H1 (cell line): Measurements from ENCODE around the gene STAT5A. TPM values are rescaled to one million over a fixed set of nuclear protein-coding genes. Genes with fewer than 3 reads are reported as not detected.

Experiments
- CTCF ChIA-PET: fragments of 300-600 bp; sonication (Branson Sonifier 250); formaldehyde crosslinking; loops from one replicate; lab custom pipeline; 2021; ENCODE audit not compliant: partially characterized antibody; lab: Charles Lee
- POLR2A ChIA-PET: fragments of 300-600 bp; sonication (Branson Sonifier 250); formaldehyde crosslinking; loops from one replicate; lab custom pipeline; 2021; ENCODE audit warnings: inconsistent platforms; ENCODE audit not compliant: partially characterized antibody; lab: Charles Lee
- DNase-seq, 2 experiments: peaks; one replicate each; pipeline versions ENCODE4 v3.0.0 to v3.0.0-alpha.2; 2010 to 2022; ENCODE audit warnings: low spot score in 2 of 2, low read depth in 1 of 2, mixed read lengths in 1 of 2
- FAIRE-seq: peaks from 2 replicates; lab custom pipeline; 2011; peaks lifted over from hg19 to GRCh38; lab: Jason Lieb, UNC
- H2AFZ ChIP-seq: 2 replicates; pipeline ENCODE4 v1.8.1; 2012; ENCODE audit warnings: low read length, inconsistent platforms
- H2AK5ac ChIP-seq: 2 replicates; pipeline ENCODE4 v1.6.1; 2013; ENCODE audit warnings: low read depth, low read length
- H2BK120ac ChIP-seq: replicated peaks from 2 replicates; pipeline ENCODE3; 2013; ENCODE audit warnings: low read depth, low read length, inconsistent platforms
- H2BK12ac ChIP-seq: 2 replicates; pipeline ENCODE4 v1.6.1; 2013; ENCODE audit warnings: low read depth, low read length
- H2BK15ac ChIP-seq: 2 replicates; pipeline ENCODE4 v1.6.1; 2013; ENCODE audit warnings: low read length
- H2BK20ac ChIP-seq: 2 replicates; pipeline ENCODE4 v1.6.1; 2013; ENCODE audit warnings: low read length
- H2BK5ac ChIP-seq: 2 replicates; pipeline ENCODE4 v1.6.1; 2013; ENCODE audit warnings: low read depth, low read length
- H3K14ac ChIP-seq: 2 replicates; pipeline ENCODE4 v1.6.1; 2013; ENCODE audit warnings: inconsistent platforms; ENCODE audit not compliant: insufficient read length
- H3K18ac ChIP-seq: 2 replicates; pipeline ENCODE4 v1.6.1; 2013; ENCODE audit warnings: low read length; ENCODE audit errors: extremely low read depth
- H3K23ac ChIP-seq: 2 replicates; pipeline ENCODE4 v1.6.1; 2013; ENCODE audit warnings: inconsistent platforms; ENCODE audit not compliant: insufficient read length
- H3K23me2 ChIP-seq: 2 replicates; pipeline ENCODE4 v1.6.1; 2013; ENCODE audit warnings: low read depth, low read length
- H3K27ac ChIP-seq: 2 replicates; pipeline ENCODE4 v1.6.1; 2011; ENCODE audit warnings: low read depth, low read length, inconsistent platforms
- H3K27me3 ChIP-seq, 4 experiments: replicated peaks in 1 of 4; 1 replicate in 1 of 4; 2 replicates in 3 of 4; pipeline versions ENCODE4 v1.6.1 to v1.8.1; 2011 to 2013; ENCODE audit warnings: low read length in 3 of 4, mild to moderate bottlenecking in 3 of 4, inconsistent platforms in 2 of 4, mixed read lengths in 2 of 4, moderate library complexity in 1 of 4; ENCODE audit not compliant: control insufficient read depth in 3 of 4, insufficient read depth in 3 of 4; ENCODE audit errors: extremely low read depth in 1 of 4
- H3K36me3 ChIP-seq, 4 experiments: 2 replicates each; pipeline versions ENCODE4 v1.6.1 to v1.8.1; 2011 to 2013; ENCODE audit warnings: mild to moderate bottlenecking in 4 of 4, low read length in 3 of 4, moderate library complexity in 2 of 4, control low read depth in 1 of 4, inconsistent platforms in 1 of 4; ENCODE audit not compliant: insufficient read depth in 4 of 4, control insufficient read depth in 2 of 4
- H3K4ac ChIP-seq: replicated peaks from 2 replicates; pipeline ENCODE3; 2013; ENCODE audit warnings: low read length, low read depth, mixed read lengths, inconsistent platforms; ENCODE audit not compliant: insufficient read length
- H3K4me1 ChIP-seq, 4 experiments: replicated peaks in 1 of 4; 1 replicate in 1 of 4; 2 replicates in 3 of 4; pipeline versions ENCODE4 v1.6.1 to v1.8.1; 2011 to 2013; ENCODE audit warnings: low read length in 3 of 4, inconsistent platforms in 2 of 4, mixed read lengths in 1 of 4; ENCODE audit not compliant: insufficient read depth in 4 of 4, control insufficient read depth in 3 of 4
- H3K4me2 ChIP-seq, 2 experiments: 2 replicates each; pipeline versions ENCODE4 v1.6.1 to v1.8.1; 2011 to 2013; ENCODE audit warnings: low read depth in 2 of 2, low read length in 2 of 2, control low read depth in 1 of 2, inconsistent platforms in 1 of 2, mild to moderate bottlenecking in 1 of 2; ENCODE audit not compliant: insufficient read depth in 1 of 2
- H3K4me3 ChIP-seq, 4 experiments: fragments of 200-600, 300-600 bp in 1 of 4; sonication (generic), shearing (Covaris generic), sonication (Bioruptor Twin) in 1 of 4; 2 replicates each; pipeline versions ENCODE4 v1.5.1 to v1.8.1; 2011 to 2016; ENCODE audit warnings: low read length in 4 of 4, low read depth in 3 of 4, control low read depth in 2 of 4, inconsistent platforms in 2 of 4, mild to moderate bottlenecking in 2 of 4, mixed read lengths in 1 of 4, moderate library complexity in 1 of 4; ENCODE audit not compliant: insufficient read depth in 2 of 4; ENCODE audit errors: extremely low read depth in 1 of 4
- H3K56ac ChIP-seq: replicated peaks from 2 replicates; pipeline ENCODE3; 2013; ENCODE audit warnings: low read depth, mild to moderate bottlenecking, mixed read lengths, low read length, inconsistent platforms; ENCODE audit not compliant: insufficient read length
- H3K79me1 ChIP-seq: 2 replicates; pipeline ENCODE4 v1.6.1; 2013; ENCODE audit warnings: low read depth, low read length, control low read depth
- H3K79me2 ChIP-seq, 2 experiments: 2 replicates each; pipeline versions ENCODE4 v1.6.1 to v1.8.1; 2012 to 2013; ENCODE audit warnings: low read length in 2 of 2, mild to moderate bottlenecking in 2 of 2, inconsistent platforms in 1 of 2; ENCODE audit not compliant: insufficient read depth in 2 of 2, control insufficient read depth in 1 of 2
- H3K9ac ChIP-seq, 4 experiments: replicated peaks in 1 of 4; 1 replicate in 1 of 4; 2 replicates in 3 of 4; pipeline versions ENCODE4 v1.6.1 to v1.8.1; 2011 to 2013; ENCODE audit warnings: low read depth in 3 of 4, low read length in 3 of 4, control low read depth in 2 of 4, mild to moderate bottlenecking in 2 of 4, moderate library complexity in 2 of 4, inconsistent platforms in 1 of 4; ENCODE audit errors: extremely low read depth in 1 of 4
- H3K9me3 ChIP-seq, 2 experiments: 2 replicates each; pipeline versions ENCODE4 v1.6.1 to v1.8.1; 2012 to 2013; ENCODE audit warnings: mild to moderate bottlenecking in 2 of 2, moderate library complexity in 2 of 2, control low read depth in 1 of 2, inconsistent platforms in 1 of 2, low read depth in 1 of 2, low read length in 1 of 2, mixed read lengths in 1 of 2; ENCODE audit not compliant: insufficient read depth in 2 of 2
- H4K20me1 ChIP-seq, 2 experiments: replicated peaks in 1 of 2; 2 replicates each; pipeline versions ENCODE3 to v1.8.1; 2011 to 2013; ENCODE audit warnings: inconsistent platforms in 2 of 2, low read length in 2 of 2, mild to moderate bottlenecking in 1 of 2; ENCODE audit not compliant: insufficient read depth in 2 of 2, control insufficient read depth in 1 of 2
- H4K5ac ChIP-seq: 2 replicates; pipeline ENCODE4 v1.6.1; 2013; ENCODE audit warnings: low read length, low read depth, mixed read lengths, inconsistent platforms; ENCODE audit not compliant: insufficient read length
- H4K8ac ChIP-seq: 2 replicates; pipeline ENCODE4 v1.8.0; 2013; ENCODE audit warnings: mild to moderate bottlenecking, moderate library complexity, low read length, inconsistent platforms; ENCODE audit not compliant: insufficient read depth; ENCODE audit errors: extremely low read depth
- H4K91ac ChIP-seq: replicated peaks from 2 replicates; pipeline ENCODE3; 2013; ENCODE audit warnings: low read length, mixed read lengths, inconsistent platforms; ENCODE audit not compliant: insufficient read length
- ATF3 ChIP-seq: IDR thresholded peaks from 2 replicates; pipeline ENCODE4 v1.6.1; 2011; ENCODE audit warnings: low read depth, mild to moderate bottlenecking, low read length; ENCODE audit not compliant: insufficient read depth
- BCL11A ChIP-seq, 2 experiments: IDR thresholded peaks; one replicate each; pipeline ENCODE4 v1.6.1; 2011; ENCODE audit warnings: low read depth in 2 of 2, low read length in 2 of 2, mild to moderate bottlenecking in 2 of 2
- CREB1 ChIP-seq: IDR thresholded peaks from 2 replicates; pipeline ENCODE4 v1.6.1; 2012; ENCODE audit warnings: inconsistent platforms
- E2F6 ChIP-seq: IDR thresholded peaks from 2 replicates; pipeline ENCODE4 v1.6.1; 2012; ENCODE audit warnings: inconsistent platforms
- EP300 ChIP-seq, 2 experiments: IDR thresholded peaks; 1 replicate in 1 of 2; 2 replicates in 1 of 2; pipeline ENCODE4 v1.6.1; 2011 to 2012; ENCODE audit warnings: low read depth in 2 of 2, low read length in 2 of 2, mild to moderate bottlenecking in 2 of 2, borderline replicate concordance in 1 of 2, inconsistent platforms in 1 of 2, moderate library complexity in 1 of 2
- KDM1A ChIP-seq: fragments of 200-600, 300-600 bp; sonication (generic); IDR thresholded peaks from 2 replicates; pipeline ENCODE4 v1.7.1; 2016; ENCODE audit warnings: mild to moderate bottlenecking, low read length, borderline replicate concordance
- POLR2A ChIP-seq, 2 experiments: IDR thresholded peaks; 1 replicate in 1 of 2; 2 replicates in 1 of 2; pipeline ENCODE4 v1.6.1; 2011; ENCODE audit warnings: low read depth in 2 of 2, low read length in 2 of 2, mild to moderate bottlenecking in 2 of 2; ENCODE audit errors: control extremely low read depth in 1 of 2
- SIN3A ChIP-seq, 2 experiments: IDR thresholded peaks in 1 of 2; conservative IDR thresholded peaks in 1 of 2; 2 replicates each; pipeline ENCODE4 v1.6.1; 2011 to 2012; ENCODE audit warnings: low read length in 2 of 2, improper control_type of control experiment in 1 of 2, low read depth in 1 of 2, mild to moderate bottlenecking in 1 of 2
- SP4 ChIP-seq: IDR thresholded peaks from 2 replicates; pipeline ENCODE4 v1.6.1; 2012; ENCODE audit warnings: low read length, inconsistent platforms
- SUZ12 ChIP-seq: fragments of 200-600 bp; sonication (generic); IDR thresholded peaks from 2 replicates; pipeline ENCODE4 v1.6.1; 2012; ENCODE audit warnings: mild to moderate bottlenecking, inconsistent platforms, low read length, moderate library complexity, mixed read lengths
- WGBS, 2 experiments: shearing (Covaris generic) in 1 of 2; methylation state at CpG; one replicate each; pipeline versions ENCODE4 v1.1.6 to v1.1.7; 2013 to 2015; ENCODE audit warnings: low lambda C conversion rate in 2 of 2, mixed read lengths in 2 of 2, inconsistent platforms in 1 of 2, low coverage in 1 of 2, missing lambda C conversion rate in 1 of 2; ENCODE audit not compliant: insufficient replicate concordance in 2 of 2, insufficient coverage in 1 of 2, insufficient read length in 1 of 2; ENCODE audit errors: extremely low coverage in 1 of 2, missing lambda C conversion rate in 1 of 2; 5-methylcytosine and 5-hydroxymethylcytosine counted together
- polyA plus RNA-seq, 7 experiments: library from polyadenylated mRNA; depleted of rRNA in 3 of 7; stranded (reverse) in 5 of 7; unstranded in 2 of 7; fragments of >200 nt in 5 of 7; fragments of 200-250 nt in 2 of 7; gene quantifications; 1 replicate in 5 of 7; 2 replicates in 1 of 7; 4 replicates in 1 of 7; pipeline versions ENCODE4 v1.2.1 to v1.2.3, GENCODE V29; 2011 to 2013; ENCODE audit warnings: missing spikeins in 2 of 7, mixed read lengths in 2 of 7
- total RNA-seq: library from RNA; stranded (reverse); fragmentation: NEBNext Ultra II Directional; extraction: Animal tissue kit (Norgen Biotek cat#: 25700); gene quantifications from 2 replicates; pipeline ENCODE4 v1.2.1, GENCODE V29; 2021

The STAT5A gene
- total and polyA plus RNA-seq, 2 of the 8 experiments (the other 6 are each of a cell fraction or from before 2014, with no cell fraction given): 4.2 to 5.4 TPM

GRCh38 chr17:42315402-42316156 lies 27.3 kb downstream of the STAT5A start:
- ChIA-PET CTCF (interaction anchor here (1.1 to 24.6 kb wide), 8 partner anchors 9 to 285 kb away, joined by 3 to 542 read pairs (median 4); no protein-coding TSS in a partner anchor), POLR2A (interaction anchor here (0.6 kb wide), 1 partner anchor 34 kb away, joined by 3 read pairs; no protein-coding TSS in a partner anchor)
- no peaks in the 10 kb centered on the region for H3K27me3 ChIP-seq
- no peak overlapping the region for H2AFZ ChIP-seq
- no peak overlapping the region for H3K9ac ChIP-seq
- no peak overlapping the region for H2BK5ac ChIP-seq
- H3K4me3 ChIP-seq: no peak overlapping the region
- no peak overlapping the region for H2BK15ac ChIP-seq
- no peak for DNase-seq
- no peak overlapping the region for H4K8ac ChIP-seq
- H2AK5ac ChIP-seq: no peak overlapping the region
- H2BK20ac ChIP-seq: no peak overlapping the region
- no peak overlapping the region for H3K23ac ChIP-seq
- no peak overlapping the region for H3K4ac ChIP-seq
- no peak overlapping the region for H4K91ac ChIP-seq
- no peak overlapping the region for H2BK120ac ChIP-seq
- no peaks in the 10 kb centered on the region; the same call in 1 of the 2 replicates for H3K79me1 ChIP-seq
- H3K14ac ChIP-seq: no peak overlapping the region
- H3K56ac ChIP-seq: no peak overlapping the region
- no peak overlapping the region for H2BK12ac ChIP-seq
- WGBS, 2 experiments: 94% methylated on average over 10 of the region's 10 CpGs; no CpG with 5 or more reads in 1 of the 2 experiments
- H4K5ac ChIP-seq: no peak overlapping the region
- peaks cover 4 to 17% (median 6%) of the 10 kb centered on the region in 4 experiments; a peak in 6 of 7 replicates for H3K4me1 ChIP-seq
- H3K27ac ChIP-seq: no peak overlapping the region
- no peak for FAIRE-seq
- no peak overlapping the region for H3K18ac ChIP-seq
- H4K20me1 ChIP-seq: peaks cover 0 to 5% of the 10 kb centered on the region in 2 experiments
- no peak overlapping the region for H3K4me2 ChIP-seq
- peaks cover 10 to 43% (median 31%) of the 10 kb centered on the region in 4 experiments; a peak in 6 of 8 replicates for H3K36me3 ChIP-seq
- no peaks in the 10 kb centered on the region for H3K9me3 ChIP-seq
- H3K79me2 ChIP-seq: no peaks in the 10 kb centered on the region
- no peaks in the 10 kb centered on the region for H3K23me2 ChIP-seq
- TF ChIP-seq SUZ12: no peak
- no peak for TF ChIP-seq SP4
- no peak for TF ChIP-seq SIN3A (conservative IDR thresholded peaks at IDR 0.05 in 1 of 2, IDR thresholded peaks at IDR 0.05 in 1 of 2; ENCODE audit: low read depth in 1 of 2, low read length in 2 of 2)
- TF ChIP-seq BCL11A (IDR thresholded peaks at IDR 0.05; ENCODE audit: low read depth in 2 of 2, low read length in 2 of 2): no peak
- no peak for TF ChIP-seq E2F6
- TF ChIP-seq EP300 (IDR thresholded peaks at IDR 0.05; ENCODE audit: borderline replicate concordance in 1 of 2, low read depth in 2 of 2, low read length in 2 of 2): no peak
- TF ChIP-seq CREB1: no peak
- no peak for TF ChIP-seq ATF3
- no peak for TF ChIP-seq POLR2A (IDR thresholded peaks at IDR 0.05; ENCODE audit: control extremely low read depth in 1 of 2, low read depth in 2 of 2, low read length in 2 of 2)
- TF ChIP-seq KDM1A: no peak
